Glutamatergic neuron (in vitro differentiated cells): ENCODE results near the gene TRAF3IP3. TPM values are rescaled to one million over a fixed set of nuclear protein-coding genes. Genes with fewer than 3 reads are reported as not detected.

Experiments
- DNase-seq: peaks from one replicate; pipeline ENCODE4 v3.0.0; 2022
- H3K27ac Mint-ChIP-seq: one replicate; pipeline ENCODE4 v1.8.0; 2020; ENCODE audit warnings: mild to moderate bottlenecking, mixed read lengths, inconsistent platforms; ENCODE audit not compliant: unreplicated experiment
- H3K27me3 Mint-ChIP-seq: one replicate; pipeline ENCODE4 v1.8.0; 2020; ENCODE audit warnings: mild to moderate bottlenecking, moderate library complexity, mixed read lengths, inconsistent platforms; ENCODE audit not compliant: unreplicated experiment
- H3K36me3 Mint-ChIP-seq: one replicate; pipeline ENCODE4 v1.8.0; 2020; ENCODE audit warnings: mild to moderate bottlenecking, mixed read lengths, inconsistent platforms; ENCODE audit not compliant: unreplicated experiment
- H3K4me1 Mint-ChIP-seq: one replicate; pipeline ENCODE4 v1.8.0; 2020; ENCODE audit warnings: mild to moderate bottlenecking, low read depth, mixed read lengths, inconsistent platforms; ENCODE audit not compliant: unreplicated experiment
- H3K4me3 Mint-ChIP-seq: one replicate; pipeline ENCODE4 v1.8.0; 2020; ENCODE audit warnings: mild to moderate bottlenecking, mixed read lengths, inconsistent platforms; ENCODE audit not compliant: unreplicated experiment
- H3K9me3 Mint-ChIP-seq: one replicate; pipeline ENCODE4 v1.8.0; 2020; ENCODE audit warnings: mild to moderate bottlenecking, moderate library complexity, mixed read lengths, inconsistent platforms; ENCODE audit not compliant: unreplicated experiment
- CTCF ChIP-seq: fragments of 200-600 bp; sonication (generic); IDR thresholded peaks from one replicate; pipeline ENCODE4 v1.5.0; 2021; ENCODE audit not compliant: partially characterized antibody, unreplicated experiment
- long read RNA-seq: library from polyadenylated mRNA; unstranded; transcript quantifications from one replicate; pipeline ENCODE4 v2.0.0, GENCODE V29; 2020; ENCODE audit not compliant: unreplicated experiment
- total RNA-seq: library from RNA; stranded (reverse); fragmentation: NEBNext Ultra II Directional; extraction: Animal tissue kit (Norgen Biotek cat#: 25700); gene quantifications from one replicate; pipeline ENCODE4 v1.2.1, GENCODE V29; 2021; ENCODE audit not compliant: unreplicated experiment

TRAF3IP3 gene
- not detected for total RNA-seq
- long read RNA-seq = 0 reads

GRCh38 chr1:209755926-209756614, at the start of gene TRAF3IP3:
TSS of gene TRAF3IP3 (plus strand) at chr1:209756053. CDS start at chr1:209760040, 3,987 bp downstream.
- no peaks in the 10 kb centered on the region for H3K27me3 Mint-ChIP-seq
- no peaks in the 10 kb centered on the region for H3K36me3 Mint-ChIP-seq
- no peak within 1 kb of the TSS for H3K27ac Mint-ChIP-seq
- peaks cover 2% of the 10 kb centered on the region for H3K9me3 Mint-ChIP-seq
- DNase-seq = no peak
- no peaks in the 10 kb centered on the region for H3K4me1 Mint-ChIP-seq
- no peak for TF ChIP-seq CTCF
- no peak within 1 kb of the TSS for H3K4me3 Mint-ChIP-seq

GRCh38 chr1:209706622-209707021, 49.2 kb upstream of the TRAF3IP3 start:
- Mint-ChIP-seq H3K27ac (no peak overlapping the region), H3K9me3 (no peaks in the 10 kb centered on the region), H3K27me3 (no peaks in the 10 kb centered on the region), H3K4me3 (no peak overlapping the region), H3K4me1 (no peaks in the 10 kb centered on the region), H3K36me3 (no peaks in the 10 kb centered on the region)
- DNase-seq = no peak
- no peak for TF ChIP-seq CTCF

- H3K4me3 Mint-ChIP-seq = no peak overlapping the region
- H3K4me1 Mint-ChIP-seq = no peaks in the 10 kb centered on the region
- H3K36me3 Mint-ChIP-seq = no peaks in the 10 kb centered on the region
- no peaks in the 10 kb centered on the region for H3K27me3 Mint-ChIP-seq
- TF ChIP-seq CTCF = no peak
- DNase-seq = no peak
- no peak overlapping the region for H3K27ac Mint-ChIP-seq
- H3K9me3 Mint-ChIP-seq = no peaks in the 10 kb centered on the region
Observed at GRCh38 chr1:209707308-209707707, 48.5 kb upstream of the TRAF3IP3 start.

- DNase-seq = no peak
- no peak for TF ChIP-seq CTCF
Observed at GRCh38 chr1:209708297-209708696, 47.6 kb upstream of the TRAF3IP3 start.

GRCh38 chr1:209710093-209710492, 45.8 kb upstream of the TRAF3IP3 start:
- Mint-ChIP-seq H3K4me1 (no peaks in the 10 kb centered on the region), H3K36me3 (no peaks in the 10 kb centered on the region), H3K4me3 (no peak overlapping the region), H3K9me3 (no peaks in the 10 kb centered on the region), H3K27me3 (no peaks in the 10 kb centered on the region), H3K27ac (no peak overlapping the region)
- DNase-seq = no peak
- TF ChIP-seq CTCF = no peak

More at GRCh38 chr1:209708297-209708696, 47.6 kb upstream of the TRAF3IP3 start:
- Mint-ChIP-seq H3K4me1 (no peaks in the 10 kb centered on the region), H3K27ac (no peak overlapping the region), H3K36me3 (no peaks in the 10 kb centered on the region), H3K4me3 (no peak overlapping the region), H3K9me3 (no peaks in the 10 kb centered on the region), H3K27me3 (no peaks in the 10 kb centered on the region)
